GM21737 (cell line): Measurements from ENCODE around the gene S100A16.
"Not testable (repeated sequence)": the region's sequence is repeated elsewhere in the genome, so short reads cannot be mapped to it uniquely, and the experiment has no call there.

Experiments
- ATAC-seq: cut with Tn5 transposase; IDR thresholded peaks from one replicate; pipeline ENCODE4 v1.9.1; 2021; ENCODE audit warnings: mild to moderate bottlenecking, moderate library complexity; ENCODE audit not compliant: unreplicated experiment

Gene S100A16

GRCh38 chr1:153565529-153566374, 47.2 kb downstream of the S100A16 start, which contains the start of gene S100A2:
TSS of gene S100A2 (minus strand) at chr1:153565844. CDS start at chr1:153563877, 1,967 bp downstream.
- no peak for ATAC-seq

GRCh38 chr1:153563991-153564390, 48.9 kb downstream of the S100A16 start:
- ATAC-seq, result no peak

GRCh38 chr1:153563483-153563901, 49.4 kb downstream of the S100A16 start:
- ATAC-seq, result no peak

GRCh38 chr1:153562021-153562420, 50.9 kb downstream of the S100A16 start:
- not testable (repeated sequence) for ATAC-seq

- ATAC-seq, result no peak
Observed at GRCh38 chr1:153561466-153561985, 51.4 kb downstream of the S100A16 start.

GRCh38 chr1:153560771-153561465, 52.0 kb downstream of the S100A16 start:
- no peak for ATAC-seq

- ATAC-seq, result no peak
Observed at GRCh38 chr1:153560241-153560640, 52.7 kb downstream of the S100A16 start.

- ATAC-seq, result no peak
Observed at GRCh38 chr1:153557877-153558276, 55.1 kb downstream of the S100A16 start.
